K562 (cell line): ENCODE data around the gene AKAP13. TPM values are rescaled to one million over a fixed set of nuclear protein-coding genes. Genes with fewer than 3 reads are reported as not detected.

Experiments
- ATAC-seq: fragments of 200-7000 bp; cut with Tn5 transposase; 3 replicates; pipeline ENCODE4 v1.9.1; 2020; ENCODE audit warnings: moderate library complexity
- BruUV-seq: library from RNA; stranded (reverse); fragments of 400-500 nt; replicated peaks from 2 replicates; lab custom pipeline; 2021; lab: Mats Ljungman, UMichigan
- CTCF ChIA-PET: fragments of 300-600 bp; formaldehyde crosslinking; extraction: SDS; loops from one replicate; lab custom pipeline; 2021; ENCODE audit warnings: low intra/inter-chr PET ratio; lab: Yijun Ruan, JAX
- POLR2A ChIA-PET: fragments of 300-600, 350-650 bp; sonication (Branson Sonifier 250); formaldehyde crosslinking; extraction: SDS; loops from one replicate; lab custom pipeline; 2021; ENCODE audit warnings: antibody characterized with exemption, inconsistent platforms; lab: Yijun Ruan, JAX
- DNase-seq, 4 experiments: peaks; one replicate each; pipeline versions ENCODE4 v3.0.0 to v3.0.0-alpha.2; 2011 to 2018; ENCODE audit warnings: low spot score in 3 of 4, mixed read lengths in 3 of 4; ENCODE audit errors: extremely low read depth in 1 of 4
- FAIRE-seq: peaks from 2 replicates; lab custom pipeline; 2011; peaks lifted over from hg19 to GRCh38; lab: Jason Lieb, UNC
- H2AFZ ChIP-seq: 2 replicates; pipeline ENCODE4 v1.6.0; 2011; ENCODE audit warnings: low read depth, low read length, control low read depth, inconsistent platforms
- H3K27ac ChIP-seq: fragments of 200-600 bp; 3 replicates; pipeline ENCODE4 v1.8.0; 2011; ENCODE audit warnings: low read depth, mild to moderate bottlenecking, control low read depth, inconsistent platforms, low read length, moderate library complexity, mixed read lengths; ENCODE audit errors: extremely low read depth
- H3K27me3 ChIP-seq, 2 experiments: fragments of 300-600 bp in 1 of 2; 2 replicates in 1 of 2; 3 replicates in 1 of 2; pipeline versions ENCODE4 v1.6.0 to v1.8.0; 2011; ENCODE audit warnings: inconsistent platforms in 2 of 2, low read length in 2 of 2, mild to moderate bottlenecking in 1 of 2, mixed read lengths in 1 of 2, moderate library complexity in 1 of 2; ENCODE audit not compliant: control insufficient read depth in 2 of 2, insufficient read depth in 2 of 2
- H3K36me3 ChIP-seq: fragments of 300-600 bp; 3 replicates; pipeline ENCODE4 v1.8.0; 2011; ENCODE audit warnings: mild to moderate bottlenecking, low read length, inconsistent platforms; ENCODE audit not compliant: control insufficient read depth, insufficient read depth
- H3K4me1 ChIP-seq, 2 experiments: fragments of 200-600 bp in 1 of 2; replicated peaks in 1 of 2; 2 replicates in 1 of 2; 3 replicates in 1 of 2; pipeline versions ENCODE4 v1.5.1 to v1.8.0; 2011; ENCODE audit warnings: inconsistent platforms in 2 of 2, low read length in 2 of 2, mild to moderate bottlenecking in 1 of 2, mixed read lengths in 1 of 2, moderate library complexity in 1 of 2; ENCODE audit not compliant: control insufficient read depth in 2 of 2, insufficient read depth in 2 of 2
- H3K4me2 ChIP-seq: 2 replicates; pipeline ENCODE4 v1.6.1; 2011; ENCODE audit warnings: low read length, control low read depth, inconsistent platforms, mixed read lengths; ENCODE audit not compliant: insufficient read depth
- H3K4me3 ChIP-seq: fragments of 200-600 bp; sonication (generic), shearing (Covaris generic); 2 replicates; pipeline ENCODE4 v1.5.1; 2016; ENCODE audit warnings: control low read depth, inconsistent platforms
- H3K79me2 ChIP-seq: fragments of 200-600 bp; 3 replicates; pipeline ENCODE4 v1.8.0; 2011; ENCODE audit warnings: low read length, inconsistent platforms; ENCODE audit not compliant: control insufficient read depth, insufficient read depth
- H3K9ac ChIP-seq, 2 experiments: 2 replicates each; pipeline versions ENCODE4 v1.6.0 to v1.6.1; 2011; ENCODE audit warnings: low read depth in 2 of 2, low read length in 2 of 2, control low read depth in 1 of 2, inconsistent platforms in 1 of 2, mild to moderate bottlenecking in 1 of 2, mixed read lengths in 1 of 2; ENCODE audit not compliant: insufficient read depth in 1 of 2
- H3K9me1 ChIP-seq: one replicate; pipeline ENCODE4 v1.6.0; 2011; ENCODE audit warnings: inconsistent platforms, mild to moderate bottlenecking, low read length, moderate library complexity; ENCODE audit not compliant: control insufficient read depth, insufficient read depth
- H3K9me3 ChIP-seq: replicated peaks from 2 replicates; pipeline ENCODE4 v1.5.1; 2011; ENCODE audit warnings: low read depth, low read length, inconsistent platforms; ENCODE audit not compliant: control insufficient read depth, insufficient read depth
- H4K20me1 ChIP-seq: replicated peaks from 2 replicates; pipeline ENCODE4 v1.6.1; 2011; ENCODE audit warnings: low read length, inconsistent platforms, mixed read lengths; ENCODE audit not compliant: control insufficient read depth, insufficient read depth
- ARID4B ChIP-seq: sonication (generic); formaldehyde crosslinking; IDR thresholded peaks from 2 replicates; pipeline ENCODE4 v1.8.0; 2022; ENCODE audit warnings: mild to moderate bottlenecking, missing genetic modification reagents
- DMBX1 ChIP-seq: fragments of 250-450 bp; sonication (Bioruptor Pico); IDR thresholded peaks from 2 replicates; pipeline ENCODE4 v1.8.0; 2022; ENCODE audit warnings: inconsistent platforms, mild to moderate bottlenecking, moderate library complexity, borderline replicate concordance
- ETV5 ChIP-seq: sonication (generic); formaldehyde crosslinking; IDR thresholded peaks from 2 replicates; pipeline ENCODE4 v1.4.0; 2020; ENCODE audit warnings: low read depth, mild to moderate bottlenecking, missing genetic modification reagents
- ID3 ChIP-seq, 2 experiments: fragments of 250-450 bp in 1 of 2; fragments of 450-650 bp in 1 of 2; sonication (Bioruptor Pico) in 1 of 2; IDR thresholded peaks; 2 replicates each; pipeline versions ENCODE4 v1.6.1 to v1.8.0; 2016 to 2021; ENCODE audit warnings: mild to moderate bottlenecking in 2 of 2, moderate library complexity in 2 of 2, missing compliant biosample characterization in 1 of 2, missing genetic modification characterization in 1 of 2
- NRF1 ChIP-seq, 2 experiments: fragments of 450-650 bp; IDR thresholded peaks in 1 of 2; conservative IDR thresholded peaks in 1 of 2; 2 replicates each; pipeline ENCODE4 v1.6.1; 2014; ENCODE audit warnings: mild to moderate bottlenecking in 2 of 2
- RBM17 ChIP-seq: fragments of 200-400 bp; formaldehyde crosslinking; IDR thresholded peaks from 2 replicates; pipeline ENCODE4 v1.6.1; 2017; ENCODE audit warnings: low read depth, mild to moderate bottlenecking, low read length, borderline replicate concordance
- SAP30 ChIP-seq: fragments of 200-600 bp; sonication (generic); IDR thresholded peaks from 2 replicates; pipeline ENCODE4 v1.6.1; 2012; ENCODE audit warnings: borderline replicate concordance, low read depth, mild to moderate bottlenecking, moderate library complexity, low read length, control low read depth, inconsistent platforms; ENCODE audit not compliant: insufficient read depth, poor library complexity, severe bottlenecking
- ZNF224 ChIP-seq: sonication (generic); formaldehyde crosslinking; IDR thresholded peaks from 2 replicates; pipeline ENCODE4 v1.8.0; 2022; ENCODE audit warnings: mild to moderate bottlenecking, missing genetic modification reagents
- ZNF57 ChIP-seq: fragments of 450-650 bp; formaldehyde crosslinking; IDR thresholded peaks from 2 replicates; pipeline ENCODE4 v1.4.0; 2020; ENCODE audit warnings: mild to moderate bottlenecking, moderate library complexity
- WGBS: fragments of 100-300 bp; shearing (Covaris generic); methylation state at CpG from one replicate; pipeline ENCODE4 v1.1.6; 2016; ENCODE audit warnings: low coverage, mixed read lengths; ENCODE audit not compliant: insufficient coverage; ENCODE audit errors: missing lambda C conversion rate; 5-methylcytosine and 5-hydroxymethylcytosine counted together
- in situ Hi-C: fragments of 300-500 bp; cut with MboI; formaldehyde crosslinking; loops from 4 replicates; pipeline ENCODE4 v1.15.0; 2018; ENCODE audit warnings: inconsistent platforms, mixed read lengths
- intact Hi-C: fragments of 100-400 bp; cut with micrococcal nuclease; formaldehyde crosslinking; loops from 2 replicates; pipeline ENCODE4 v1.14.2; 2022
- polyA plus RNA-seq, 8 experiments: library from polyadenylated mRNA; depleted of rRNA in 4 of 8; stranded (reverse) in 5 of 8; unstranded in 3 of 8; fragments of >200 nt; fragmentation: Nextera tagmentation in 2 of 8; fragmentation: Illumina TruSeq in 1 of 8; extraction: Ambion mirVana in 2 of 8; extraction: Trizol in 1 of 8; gene quantifications; 2 replicates each; pipeline versions ENCODE4 v1.2.1 to v1.2.3, GENCODE V29; 2011 to 2014; ENCODE audit warnings: inconsistent platforms in 1 of 8, missing spikeins in 1 of 8
- total RNA-seq, 7 experiments: library from RNA; depleted of rRNA in 6 of 7; stranded (reverse); fragments of >200 nt in 6 of 7; fragmentation: Illumina TruSeq in 2 of 7; extraction: Trizol in 2 of 7; gene quantifications; 2 replicates each; pipeline versions ENCODE4 v1.2.1 to v1.2.3, GENCODE V29; 2011 to 2021; ENCODE audit warnings: low replicate concordance in 1 of 7
- TF ChIP-seq, protein P1 (sequence below): sonication (generic); formaldehyde crosslinking; IDR thresholded peaks from 2 replicates; pipeline ENCODE4 v1.8.1; 2022; ENCODE audit warnings: missing genetic modification reagents
- TF ChIP-seq, protein P2 (sequence below): IDR thresholded peaks from 2 replicates; pipeline ENCODE4 v1.6.1; 2012; ENCODE audit warnings: low read depth, low read length, improper control_type of control experiment, borderline replicate concordance
- TF ChIP-seq, protein P3 (sequence below): fragments of 450-650 bp; formaldehyde crosslinking; IDR thresholded peaks from 2 replicates; pipeline ENCODE4 v1.4.0; 2022; ENCODE audit warnings: mild to moderate bottlenecking, moderate library complexity

The AKAP13 gene
- total and polyA plus RNA-seq, 9 of the 15 experiments (the other 6 are each of a cell fraction or from before 2014, with no cell fraction given), result 0.03 to 1.7 (median 0.42) TPM

DNA sequence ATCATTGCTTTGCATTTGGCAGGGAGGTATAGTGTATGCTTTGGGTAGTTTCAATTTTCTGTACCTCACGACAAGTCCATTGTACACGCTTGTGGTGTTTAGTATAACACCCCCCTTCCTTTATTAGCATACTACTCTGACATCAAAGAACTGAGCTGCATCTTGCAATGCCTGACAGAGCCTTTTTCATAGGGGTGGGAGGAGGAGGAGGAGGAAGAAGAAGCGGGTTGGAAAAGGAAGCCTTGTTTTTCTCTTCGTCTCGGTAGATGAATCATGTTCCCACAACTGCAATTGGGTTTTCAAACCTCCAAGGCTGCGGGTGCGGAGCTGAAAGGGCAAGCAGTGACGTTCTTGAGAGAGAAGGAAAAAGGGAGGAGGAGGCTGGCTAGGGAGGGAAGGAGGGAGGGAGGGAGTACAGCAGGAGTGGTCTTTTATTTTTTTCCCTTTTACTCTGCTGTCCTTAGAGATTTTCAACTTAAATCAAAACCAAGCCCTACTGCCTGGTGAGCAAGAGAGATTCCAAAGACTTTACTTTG is 238.6 kb downstream of the AKAP13 start:
- 1% methylated on average over 7 of the region's 8 CpGs for WGBS
- H3K4me1 ChIP-seq, result no peaks in the 10 kb centered on the region
- H3K27ac ChIP-seq, result no peak overlapping the region
- ChIA-PET POLR2A (interaction anchor here (0.6 to 1.1 kb wide), 2 partner anchors 14 to 319 kb away, joined by 3 to 5 read pairs; no protein-coding TSS in a partner anchor), CTCF (no interaction called here)
- H3K9me3 ChIP-seq, result no peaks in the 10 kb centered on the region
- H3K27me3 ChIP-seq, result no peaks in the 10 kb centered on the region; a peak in 1 of 5 replicates
- no peak overlapping the region for H2AFZ ChIP-seq
- no peak overlapping the region for H3K9ac ChIP-seq
- H3K79me2 ChIP-seq, result no peaks in the 10 kb centered on the region
- no peaks in the 10 kb centered on the region for H3K36me3 ChIP-seq
- H3K4me3 ChIP-seq, result no peak overlapping the region
- H3K9me1 ChIP-seq, result no peaks in the 10 kb centered on the region
- intact Hi-C loops (no loop called here), in situ Hi-C loops (no loop called here)
- no peak for FAIRE-seq
- H4K20me1 ChIP-seq, result no peaks in the 10 kb centered on the region
- no peak overlapping the region for H3K4me2 ChIP-seq
- no TSS peak for BruUV-seq
- no peak for ATAC-seq
- DNase-seq, result no peak
- TF ChIP-seq, protein P1, sequence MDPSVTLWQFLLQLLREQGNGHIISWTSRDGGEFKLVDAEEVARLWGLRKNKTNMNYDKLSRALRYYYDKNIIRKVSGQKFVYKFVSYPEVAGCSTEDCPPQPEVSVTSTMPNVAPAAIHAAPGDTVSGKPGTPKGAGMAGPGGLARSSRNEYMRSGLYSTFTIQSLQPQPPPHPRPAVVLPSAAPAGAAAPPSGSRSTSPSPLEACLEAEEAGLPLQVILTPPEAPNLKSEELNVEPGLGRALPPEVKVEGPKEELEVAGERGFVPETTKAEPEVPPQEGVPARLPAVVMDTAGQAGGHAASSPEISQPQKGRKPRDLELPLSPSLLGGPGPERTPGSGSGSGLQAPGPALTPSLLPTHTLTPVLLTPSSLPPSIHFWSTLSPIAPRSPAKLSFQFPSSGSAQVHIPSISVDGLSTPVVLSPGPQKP (CRISPR knock-in tag), result no peak
- no peak for TF ChIP-seq ZNF57 (CRISPR knock-in tag)
- no peak for TF ChIP-seq ETV5 (CRISPR knock-in tag)
- TF ChIP-seq, protein P2, sequence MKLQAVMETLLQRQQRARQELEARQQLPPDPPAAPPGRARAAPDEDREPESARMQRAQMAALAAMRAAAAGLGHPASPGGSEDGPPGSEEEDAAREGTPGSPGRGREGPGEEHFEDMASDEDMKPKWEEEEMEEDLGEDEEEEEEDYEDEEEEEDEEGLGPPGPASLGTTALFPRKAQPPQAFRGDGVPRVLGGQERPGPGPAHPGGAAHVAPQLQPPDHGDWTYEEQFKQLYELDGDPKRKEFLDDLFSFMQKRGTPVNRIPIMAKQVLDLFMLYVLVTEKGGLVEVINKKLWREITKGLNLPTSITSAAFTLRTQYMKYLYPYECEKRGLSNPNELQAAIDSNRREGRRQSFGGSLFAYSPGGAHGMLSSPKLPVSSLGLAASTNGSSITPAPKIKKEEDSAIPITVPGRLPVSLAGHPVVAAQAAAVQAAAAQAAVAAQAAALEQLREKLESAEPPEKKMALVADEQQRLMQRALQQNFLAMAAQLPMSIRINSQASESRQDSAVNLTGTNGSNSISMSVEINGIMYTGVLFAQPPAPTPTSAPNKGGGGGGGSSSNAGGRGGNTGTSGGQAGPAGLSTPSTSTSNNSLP, result no peak
- TF ChIP-seq NRF1 (conservative IDR thresholded peaks at IDR 0.05 in 1 of 2, IDR thresholded peaks at IDR 0.05 in 1 of 2), result no peak
- TF ChIP-seq, protein P3, sequence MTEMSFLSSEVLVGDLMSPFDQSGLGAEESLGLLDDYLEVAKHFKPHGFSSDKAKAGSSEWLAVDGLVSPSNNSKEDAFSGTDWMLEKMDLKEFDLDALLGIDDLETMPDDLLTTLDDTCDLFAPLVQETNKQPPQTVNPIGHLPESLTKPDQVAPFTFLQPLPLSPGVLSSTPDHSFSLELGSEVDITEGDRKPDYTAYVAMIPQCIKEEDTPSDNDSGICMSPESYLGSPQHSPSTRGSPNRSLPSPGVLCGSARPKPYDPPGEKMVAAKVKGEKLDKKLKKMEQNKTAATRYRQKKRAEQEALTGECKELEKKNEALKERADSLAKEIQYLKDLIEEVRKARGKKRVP, result no peak
- TF ChIP-seq RBM17, result no peak
- no peak for TF ChIP-seq DMBX1 (CRISPR knock-in tag)
- TF ChIP-seq ZNF224, result no peak
- TF ChIP-seq SAP30, result no peak
- no peak for TF ChIP-seq ID3 (CRISPR knock-in tag; IDR thresholded peaks at IDR 0.05)
- no peak for TF ChIP-seq ID3 (tag; IDR thresholded peaks at IDR 0.05)
- no peak for TF ChIP-seq ARID4B (CRISPR knock-in tag)
